NB4 (cell line): ENCODE results near the gene UBALD2.

Source experiments
- CTCF ChIP-seq: IDR thresholded peaks from one replicate; pipeline ENCODE4 v1.5.1; 2012; ENCODE audit warnings: low read depth, low read length
- POLR2A ChIP-seq: IDR thresholded peaks from 2 replicates; pipeline ENCODE4 v1.6.1; 2011; ENCODE audit warnings: mild to moderate bottlenecking; ENCODE audit not compliant: insufficient read length; ENCODE audit errors: extremely low read depth

GRCh38 chr17:76278268-76278908 is 13.2 kb downstream of the UBALD2 start:
- TF ChIP-seq POLR2A (no peak), CTCF (no peak)
